ENCODE results near the gene TBC1D9B. TPM values are rescaled to one million over a fixed set of nuclear protein-coding genes. Genes with fewer than 3 reads are reported as not detected.

TBC1D9B gene
- total and polyA plus RNA-seq, 3 donors from 2014 or later = 76.1 to 134 (median 122) TPM

DNA sequence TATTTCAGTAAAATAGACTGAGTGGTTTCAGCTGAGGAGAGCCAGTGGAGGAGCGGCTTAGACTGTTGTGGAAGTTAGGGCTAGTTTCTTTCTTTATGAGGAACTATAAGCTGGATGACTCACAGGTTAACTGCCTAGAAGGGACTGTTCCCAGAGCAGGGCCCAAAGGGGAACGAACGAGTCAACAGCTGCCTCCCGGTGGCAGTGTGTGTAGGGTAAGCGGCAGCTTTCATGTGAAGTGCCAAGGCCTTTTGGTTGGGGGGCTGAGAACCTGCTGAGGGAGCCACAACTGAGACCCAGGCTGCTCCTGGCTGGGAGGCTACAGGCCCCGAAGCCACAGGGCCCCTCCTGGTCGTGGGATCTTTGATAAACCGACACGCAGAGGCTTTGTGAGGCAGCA is 80.0 kb downstream of the TBC1D9B start:
- Histone ChIP-seq H3K4me3 (no peak overlapping the region), H3K36me3 (ENCODE audit: low read depth, missing control alignments) (no peaks in the 10 kb centered on the region), H3K9me3 (no peaks in the 10 kb centered on the region), H3K27me3 (no peaks in the 10 kb centered on the region), H3K27ac (no peak overlapping the region), H3K4me1 (peaks cover 36% of the 10 kb centered on the region)
- WGBS, 2 donors = 54 to 59% methylated on average over 9 of the region's 9 CpGs
- intact Hi-C loops (cut with DNase I; ENCODE audit: low total_unique reads) = no loop called here
- no peak for TF ChIP-seq POLR2A (IDR thresholded peaks at IDR 0.05)
- TF ChIP-seq CTCF (IDR thresholded peaks at IDR 0.05) = no peak
- DNase-seq = no peak

DNA sequence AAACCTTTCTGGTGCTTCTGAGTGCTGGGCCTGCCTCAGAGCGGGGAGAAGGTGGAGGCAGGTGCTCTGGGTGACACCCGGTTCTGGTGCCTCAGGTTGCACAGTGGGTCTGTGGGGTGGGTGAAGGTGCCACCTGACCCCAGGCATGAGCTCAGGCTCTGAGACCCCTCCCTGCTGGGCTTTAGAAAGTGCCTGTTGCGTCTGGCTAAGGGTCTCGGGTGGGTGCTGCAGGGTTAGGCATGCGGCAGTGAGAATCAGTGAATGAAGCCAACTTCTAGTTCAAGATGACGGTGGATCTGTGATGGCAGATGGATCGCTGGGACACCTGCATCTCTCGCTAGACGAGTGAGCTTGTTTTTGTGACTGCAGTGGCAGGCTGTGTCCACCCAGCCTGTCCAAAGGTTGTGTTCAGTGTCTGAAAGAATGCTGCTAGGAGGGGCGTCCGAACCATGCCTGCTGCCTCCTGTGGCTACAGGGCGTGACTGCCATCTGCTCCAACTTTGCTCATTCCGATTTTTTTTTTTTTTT is 82.0 kb downstream of the TBC1D9B start:
- Histone ChIP-seq H3K4me3 (no peak overlapping the region), H3K36me3 (ENCODE audit: low read depth, missing control alignments) (no peaks in the 10 kb centered on the region), H3K9me3 (no peaks in the 10 kb centered on the region), H3K4me1 (peaks cover 35% of the 10 kb centered on the region), H3K27me3 (no peaks in the 10 kb centered on the region), H3K27ac (no peak overlapping the region)
- DNase-seq = no peak
- TF ChIP-seq POLR2A (IDR thresholded peaks at IDR 0.05) (no peak), CTCF (IDR thresholded peaks at IDR 0.05) (no peak)
- intact Hi-C loops (cut with DNase I; ENCODE audit: low total_unique reads) = no loop called here
- WGBS, 2 donors = 76 to 80% methylated on average over 12 to 13 of the region's 13 CpGs

- intact Hi-C loops (cut with DNase I; ENCODE audit: low total_unique reads) = no loop called here
- no peak for DNase-seq
- Histone ChIP-seq H3K4me1 (peaks cover 42% of the 10 kb centered on the region), H3K9me3 (no peaks in the 10 kb centered on the region), H3K36me3 (ENCODE audit: low read depth, missing control alignments) (no peaks in the 10 kb centered on the region), H3K27ac (no peak overlapping the region), H3K4me3 (no peak overlapping the region), H3K27me3 (no peaks in the 10 kb centered on the region)
- WGBS, 2 donors = 70 to 88% methylated on average over 3 of the region's 3 CpGs
- no peak for TF ChIP-seq CTCF (IDR thresholded peaks at IDR 0.05)
Measured at GRCh38 chr5:179824745-179825112, 83.0 kb downstream of the TBC1D9B start.

DNA sequence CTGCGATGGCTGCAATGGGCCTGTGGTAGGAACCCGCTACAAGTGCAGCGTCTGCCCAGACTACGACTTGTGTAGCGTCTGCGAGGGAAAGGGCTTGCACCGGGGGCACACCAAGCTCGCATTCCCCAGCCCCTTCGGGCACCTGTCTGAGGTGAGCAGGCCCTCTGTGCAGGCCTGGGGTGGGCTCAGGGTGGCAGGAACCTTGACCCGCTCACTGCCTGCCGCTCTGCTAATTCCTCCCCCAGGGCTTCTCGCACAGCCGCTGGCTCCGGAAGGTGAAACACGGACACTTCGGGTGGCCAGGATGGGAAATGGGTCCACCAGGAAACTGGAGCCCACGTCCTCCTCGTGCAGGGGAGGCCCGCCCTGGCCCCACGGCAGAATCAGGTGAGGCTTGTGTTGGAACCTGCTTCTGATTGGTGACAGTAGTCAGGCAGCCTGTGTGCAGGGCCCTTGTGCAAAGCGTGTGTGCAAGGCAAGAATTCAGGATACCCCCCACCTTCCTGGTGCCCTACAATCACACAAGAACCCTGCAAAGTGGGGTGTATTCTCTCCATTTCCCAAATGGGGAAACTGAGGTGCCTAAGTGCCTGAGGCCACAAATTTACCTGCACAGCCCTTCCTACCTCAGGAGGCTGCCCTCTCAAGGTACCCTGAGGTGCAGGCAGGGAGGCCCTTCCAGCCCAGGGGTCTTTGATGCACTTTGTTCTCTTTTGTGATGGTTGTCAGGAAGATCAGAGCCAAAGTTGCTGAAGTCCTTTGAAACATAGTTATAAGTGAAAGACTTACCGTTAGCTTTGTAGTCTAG is 83.6 kb downstream of the TBC1D9B start:
- Histone ChIP-seq H3K9me3 (no peaks in the 10 kb centered on the region), H3K36me3 (ENCODE audit: low read depth, missing control alignments) (no peaks in the 10 kb centered on the region), H3K4me3 (no peak overlapping the region), H3K4me1 (peaks cover 48% of the 10 kb centered on the region), H3K27ac (no peak overlapping the region), H3K27me3 (no peaks in the 10 kb centered on the region)
- intact Hi-C loops (cut with DNase I; ENCODE audit: low total_unique reads) = no loop called here
- TF ChIP-seq POLR2A (IDR thresholded peaks at IDR 0.05) (no peak), CTCF (IDR thresholded peaks at IDR 0.05) (no peak)
- 83 to 92% methylated on average over 11 to 22 of the region's 22 CpGs for WGBS, 2 donors
- no peak for DNase-seq
